ENCODE results near the gene CRTC2.

Gene CRTC2

DNA sequence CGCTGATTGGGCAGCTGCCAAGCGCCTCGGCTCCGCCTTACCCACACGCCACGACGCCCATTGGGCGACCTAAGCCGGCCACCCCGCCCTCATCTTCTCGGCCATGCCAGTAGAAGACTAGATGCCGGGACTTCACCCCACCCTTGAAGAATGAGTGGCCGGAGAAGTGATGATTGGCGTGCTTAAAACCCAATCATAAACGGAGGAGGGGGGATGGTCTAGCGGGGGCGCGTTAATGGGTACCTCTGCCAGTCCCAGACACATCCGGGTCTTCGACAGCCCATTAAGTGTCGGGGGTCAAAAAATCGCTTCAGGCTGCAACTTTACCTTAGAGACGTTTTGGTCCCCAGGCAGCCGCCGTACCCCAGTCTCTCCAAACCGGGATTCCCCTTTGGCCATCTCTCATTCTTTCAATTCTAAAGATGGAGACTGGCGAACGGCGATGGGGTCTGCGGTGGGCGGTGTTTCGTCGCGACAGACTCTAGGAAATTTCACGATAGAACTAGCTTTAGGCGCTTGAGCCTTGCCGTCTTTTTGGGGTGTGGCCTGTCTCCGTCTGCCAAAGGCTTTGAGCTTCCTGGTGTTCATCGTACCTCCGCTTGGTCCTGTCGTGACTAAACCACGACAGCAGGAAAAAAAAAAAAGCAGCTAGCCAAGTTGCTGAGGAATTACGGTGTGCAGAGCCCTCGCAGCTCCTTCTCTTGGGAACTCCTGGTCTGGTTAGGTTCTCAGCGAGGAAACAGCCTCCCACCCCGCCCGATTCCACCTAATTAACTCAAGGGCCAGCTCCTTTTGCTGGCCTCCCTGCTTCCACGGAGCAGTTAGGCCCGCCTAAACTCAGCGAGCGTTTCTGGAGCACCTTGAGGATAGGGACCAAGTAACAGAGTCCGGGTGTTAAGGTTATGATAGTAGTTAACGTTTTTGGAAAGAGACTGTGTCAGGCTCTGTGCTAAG lies 35.2 kb downstream of the CRTC2 start, which contains the start of gene GATAD2B:
TSS of gene GATAD2B (minus strand) at position 1 of the 954 bp plus-strand sequence. CDS start 94,625 bp downstream, outside the sequence.
- ATAC-seq: peak; percentile 97
- no peak for TF ChIP-seq POU6F1 (CRISPR knock-in tag; IDR thresholded peaks at IDR 0.05; ENCODE audit: borderline replicate concordance, low read depth)
- peak; percentile 90 for TF ChIP-seq ZFP30 (CRISPR knock-in tag; IDR thresholded peaks at IDR 0.05)
- no peak for TF ChIP-seq RARB (CRISPR knock-in tag; IDR thresholded peaks at IDR 0.05)

GRCh38 chr1:153922076-153922971 lies 36.1 kb downstream of the CRTC2 start:
- TF ChIP-seq, protein P1, sequence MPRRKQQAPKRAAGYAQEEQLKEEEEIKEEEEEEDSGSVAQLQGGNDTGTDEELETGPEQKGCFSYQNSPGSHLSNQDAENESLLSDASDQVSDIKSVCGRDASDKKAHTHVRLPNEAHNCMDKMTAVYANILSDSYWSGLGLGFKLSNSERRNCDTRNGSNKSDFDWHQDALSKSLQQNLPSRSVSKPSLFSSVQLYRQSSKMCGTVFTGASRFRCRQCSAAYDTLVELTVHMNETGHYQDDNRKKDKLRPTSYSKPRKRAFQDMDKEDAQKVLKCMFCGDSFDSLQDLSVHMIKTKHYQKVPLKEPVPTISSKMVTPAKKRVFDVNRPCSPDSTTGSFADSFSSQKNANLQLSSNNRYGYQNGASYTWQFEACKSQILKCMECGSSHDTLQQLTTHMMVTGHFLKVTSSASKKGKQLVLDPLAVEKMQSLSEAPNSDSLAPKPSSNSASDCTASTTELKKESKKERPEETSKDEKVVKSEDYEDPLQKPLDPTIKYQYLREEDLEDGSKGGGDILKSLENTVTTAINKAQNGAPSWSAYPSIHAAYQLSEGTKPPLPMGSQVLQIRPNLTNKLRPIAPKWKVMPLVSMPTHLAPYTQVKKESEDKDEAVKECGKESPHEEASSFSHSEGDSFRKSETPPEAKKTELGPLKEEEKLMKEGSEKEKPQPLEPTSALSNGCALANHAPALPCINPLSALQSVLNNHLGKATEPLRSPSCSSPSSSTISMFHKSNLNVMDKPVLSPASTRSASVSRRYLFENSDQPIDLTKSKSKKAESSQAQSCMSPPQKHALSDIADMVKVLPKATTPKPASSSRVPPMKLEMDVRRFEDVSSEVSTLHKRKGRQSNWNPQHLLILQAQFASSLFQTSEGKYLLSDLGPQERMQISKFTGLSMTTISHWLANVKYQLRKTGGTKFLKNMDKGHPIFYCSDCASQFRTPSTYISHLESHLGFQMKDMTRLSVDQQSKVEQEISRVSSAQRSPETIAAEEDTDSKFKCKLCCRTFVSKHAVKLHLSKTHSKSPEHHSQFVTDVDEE (CRISPR knock-in tag; IDR thresholded peaks at IDR 0.05): no peak
- TF ChIP-seq PATZ1 (CRISPR knock-in tag; IDR thresholded peaks at IDR 0.05; ENCODE audit: borderline replicate concordance): 0 out of 2 replicates have a peak, but pooled peaks have one; percentile 35

DNA sequence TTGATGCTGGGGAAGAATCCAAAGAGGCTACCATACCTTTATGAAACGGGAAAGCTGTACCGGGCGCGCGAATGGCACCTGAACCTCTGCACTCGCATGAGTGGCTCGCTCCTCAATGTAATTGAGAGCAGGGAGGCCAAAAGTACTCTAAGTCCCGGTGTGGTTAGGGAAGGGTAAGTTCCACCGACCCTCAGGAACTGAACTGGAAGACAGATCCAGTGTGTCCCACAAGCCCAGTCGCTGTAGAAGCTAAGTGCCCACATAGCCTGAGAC lies 36.7 kb downstream of the CRTC2 start:
- peak; percentile 0; the same call in 1 of the 3 replicates for ATAC-seq
- TF ChIP-seq ZFP3 (CRISPR knock-in tag; IDR thresholded peaks at IDR 0.05) (no peak), CREB5 (CRISPR knock-in tag; IDR thresholded peaks at IDR 0.05; ENCODE audit: low read depth) (no peak), BACH2 (CRISPR knock-in tag; IDR thresholded peaks at IDR 0.05; ENCODE audit: borderline replicate concordance) (no peak), GLIS3 (CRISPR knock-in tag; IDR thresholded peaks at IDR 0.05) (no peak), ZNF8 (CRISPR knock-in tag; IDR thresholded peaks at IDR 0.05) (no peak), ISL1 (CRISPR knock-in tag; IDR thresholded peaks at IDR 0.05) (no peak), CSDC2 (CRISPR knock-in tag; IDR thresholded peaks at IDR 0.05) (no peak), TOX (CRISPR knock-in tag; IDR thresholded peaks at IDR 0.05; ENCODE audit: borderline replicate concordance) (no peak), POU6F1 (CRISPR knock-in tag; IDR thresholded peaks at IDR 0.05; ENCODE audit: borderline replicate concordance, low read depth) (no peak), ZNF70 (CRISPR knock-in tag; IDR thresholded peaks at IDR 0.05) (no peak), ARNTL (CRISPR knock-in tag; IDR thresholded peaks at IDR 0.05; ENCODE audit: borderline replicate concordance, low read depth) (no peak), PATZ1 (CRISPR knock-in tag; IDR thresholded peaks at IDR 0.05; ENCODE audit: borderline replicate concordance) (no peak), ESRRG (CRISPR knock-in tag; IDR thresholded peaks at IDR 0.05) (no peak), PPARA (CRISPR knock-in tag; IDR thresholded peaks at IDR 0.05; ENCODE audit: borderline replicate concordance) (no peak), RARB (CRISPR knock-in tag; IDR thresholded peaks at IDR 0.05) (no peak), ZFP30 (CRISPR knock-in tag; IDR thresholded peaks at IDR 0.05) (no peak), TCF4 (CRISPR knock-in tag; IDR thresholded peaks at IDR 0.05; ENCODE audit: borderline replicate concordance) (no peak), ZNF565 (CRISPR knock-in tag; conservative IDR thresholded peaks at IDR 0.05; ENCODE audit: low read depth) (no peak)
- TF ChIP-seq, protein P1 (CRISPR knock-in tag; IDR thresholded peaks at IDR 0.05): no peak

More at GRCh38 chr1:153922076-153922971, 36.1 kb downstream of the CRTC2 start:
- ATAC-seq: peak; percentile 9
